Aorta (tissue), 5 donors: Measurements from ENCODE around the gene SYNDIG1. TPM values are rescaled to one million over a fixed set of nuclear protein-coding genes. Genes with fewer than 3 reads are reported as not detected.
A peak's percentile ranks its signal among the peaks of the same experiment; 100 is the strongest.

ENCODE experiments used
- ATAC-seq: fragments of 200-7000 bp; cut with Tn5 transposase; one replicate; pipeline ENCODE4 v1.9.1; 2022; ENCODE audit warnings: moderate library complexity; ENCODE audit not compliant: low FRiP score
- DNase-seq, 2 donors: peaks; one replicate each; pipeline ENCODE4 v3.0.0-alpha.2; 2020
- H3K27ac ChIP-seq, 2 donors: one replicate each; pipeline ENCODE4 v1.5.1; 2013; ENCODE audit warnings: low read length in 2 of 2, mild to moderate bottlenecking in 2 of 2, moderate library complexity in 2 of 2, control low read depth in 1 of 2, inconsistent platforms in 1 of 2, low read depth in 1 of 2
- H3K27me3 ChIP-seq, 2 donors: one replicate each; pipeline ENCODE4 v1.6.1; 2013; ENCODE audit warnings: control low read depth in 1 of 2, low read length in 1 of 2, mild to moderate bottlenecking in 1 of 2, moderate library complexity in 1 of 2; ENCODE audit not compliant: insufficient read depth in 2 of 2, control insufficient read depth in 1 of 2
- H3K36me3 ChIP-seq, 2 donors: one replicate each; pipeline ENCODE4 v1.6.1; 2013; ENCODE audit warnings: control low read depth in 1 of 2, low read length in 1 of 2, mild to moderate bottlenecking in 1 of 2; ENCODE audit not compliant: insufficient read depth in 2 of 2, control insufficient read depth in 1 of 2
- H3K4me1 ChIP-seq, 2 donors: one replicate each; pipeline ENCODE4 v1.6.1; 2013; ENCODE audit warnings: low read length in 2 of 2, control low read depth in 1 of 2, mild to moderate bottlenecking in 1 of 2, moderate library complexity in 1 of 2; ENCODE audit not compliant: insufficient read depth in 2 of 2, control insufficient read depth in 1 of 2
- H3K4me3 ChIP-seq, 2 donors: one replicate each; pipeline ENCODE4 v1.5.1; 2013; ENCODE audit warnings: low read length in 2 of 2, control low read depth in 1 of 2, mild to moderate bottlenecking in 1 of 2
- H3K9me3 ChIP-seq: one replicate; pipeline ENCODE4 v1.6.1; 2013; ENCODE audit warnings: mild to moderate bottlenecking, low read length; ENCODE audit not compliant: control insufficient read depth
- WGBS, 2 donors: extraction: QIAGEN DNeasy Blood & Tissue Kit; methylation state at CpG; one replicate each; pipeline ENCODE4 v1.1.7; 2013; 5-methylcytosine and 5-hydroxymethylcytosine counted together
- intact Hi-C, 2 donors: fragments of 100-400 bp; cut with DNase I; formaldehyde crosslinking; loops; one replicate each; pipeline versions ENCODE4 v1.14.2 to v1.15.0; 2022
- polyA plus RNA-seq, 2 donors: library from polyadenylated mRNA; stranded (reverse); fragments of 200-250 nt; gene quantifications; one replicate each; pipeline ENCODE4 v1.2.3, GENCODE V29; 2013
- total RNA-seq, 2 donors: library from RNA; stranded (reverse); fragmentation: NEBNext Ultra II Directional; extraction: Animal tissue kit (Norgen Biotek cat#: 25700); gene quantifications; one replicate each; pipeline ENCODE4 v1.2.1, GENCODE V29; 2021
- donor health status: healthy with polysubstance abuse.
- donor health status: Bipolar disorder and iron deficiency.
- donor health status: DM: no; HTN: no; CAD: no.
- donor health status: DM: no; HTN: no; CAD: no.
- donor health status: DM: yes; HTN: yes; CAD: no.

Gene SYNDIG1
- total and polyA plus RNA-seq, 4 donors = 1.2 to 6.2 (median 2.9) TPM

DNA sequence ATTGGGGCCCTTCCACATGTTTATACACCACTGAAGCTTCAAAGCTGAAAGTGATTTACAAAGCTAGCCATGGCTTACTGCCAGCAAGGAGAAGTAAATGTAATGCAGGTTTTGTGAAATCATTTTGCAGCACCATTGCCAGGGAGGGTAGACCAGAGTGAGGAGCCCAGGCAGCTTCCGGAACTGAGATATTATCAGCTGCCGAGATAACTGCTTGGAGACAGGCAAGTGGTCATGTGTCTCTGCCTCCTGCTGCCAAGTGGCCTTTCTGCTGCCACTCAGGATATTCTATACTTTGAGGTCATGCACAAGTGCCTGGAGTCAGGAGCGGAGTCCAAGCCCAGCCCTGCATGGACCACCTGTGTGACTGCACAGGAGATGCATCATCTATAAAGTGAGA lies 160.2 kb downstream of the SYNDIG1 start:
- DNase-seq (no peak), ATAC-seq (no peak)
- Histone ChIP-seq H3K27me3 (no peaks in the 10 kb centered on the region), H3K4me3 (no peak overlapping the region), H3K4me1 (no peaks in the 10 kb centered on the region), H3K36me3 (no peaks in the 10 kb centered on the region), H3K9me3 (no peaks in the 10 kb centered on the region), H3K27ac (no peak overlapping the region)
- intact Hi-C loops = no loop called here
- 91 to 95% methylated on average over 3 of the region's 3 CpGs for WGBS, 2 donors

DNA sequence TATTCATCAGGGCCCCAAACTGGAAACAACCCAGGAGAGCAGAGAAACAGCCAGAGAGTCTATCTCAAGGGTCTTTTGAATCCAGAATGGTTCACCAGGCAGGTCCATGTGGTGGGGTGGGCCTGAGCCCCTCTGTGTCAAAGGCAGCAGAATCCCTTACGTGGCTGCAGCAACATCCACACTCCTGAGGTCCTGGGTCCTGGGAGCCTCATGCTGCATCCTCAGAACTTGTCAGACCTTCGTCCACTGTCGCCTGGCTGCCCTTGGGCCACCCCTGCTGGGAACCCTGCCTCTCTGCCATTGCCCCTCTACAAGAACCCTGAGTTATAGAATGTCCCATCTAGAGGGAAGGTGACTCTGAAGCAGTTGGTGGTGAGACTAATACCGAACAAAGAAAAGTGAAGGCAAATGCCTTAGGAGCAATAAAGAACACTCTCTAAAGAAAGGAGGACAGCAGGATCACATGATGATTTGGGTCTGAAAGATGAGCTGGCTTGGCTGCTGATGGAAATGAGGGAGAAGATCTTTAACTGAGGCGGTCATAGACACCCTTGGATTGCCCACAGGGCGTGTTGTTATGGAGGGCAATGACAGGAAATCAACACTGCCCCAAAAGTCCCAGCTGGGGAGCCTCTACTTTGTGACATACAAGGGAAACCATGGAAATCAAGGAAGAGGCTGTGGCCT lies 161.2 kb downstream of the SYNDIG1 start:
- no peaks in the 10 kb centered on the region for H3K36me3 ChIP-seq
- no peaks in the 10 kb centered on the region for H3K27me3 ChIP-seq
- no peak for ATAC-seq
- no peaks in the 10 kb centered on the region for H3K4me1 ChIP-seq
- no peak overlapping the region for H3K27ac ChIP-seq
- intact Hi-C loops = no loop called here
- no peaks in the 10 kb centered on the region for H3K9me3 ChIP-seq
- WGBS, 2 donors = 90 to 98% methylated on average over 6 of the region's 6 CpGs
- no peak overlapping the region for H3K4me3 ChIP-seq
- no peak for DNase-seq

DNA sequence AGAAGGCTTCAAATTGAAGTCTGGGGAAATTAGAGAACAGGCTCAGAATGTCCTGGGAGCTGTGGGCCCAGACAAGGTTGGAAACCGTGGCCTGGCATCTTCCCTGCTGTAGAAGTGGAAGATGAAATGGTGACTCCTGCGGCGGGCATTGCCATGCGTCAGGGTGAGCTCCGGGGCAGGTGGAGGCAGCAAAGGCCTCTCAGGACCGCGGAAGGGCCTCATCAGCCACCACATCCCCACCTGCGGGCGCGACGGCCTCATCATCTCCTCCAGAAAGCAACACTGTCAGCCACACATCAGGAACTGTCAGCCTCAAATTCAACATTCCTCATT lies 161.7 kb downstream of the SYNDIG1 start:
- WGBS, 2 donors = 92 to 99% methylated on average over 10 to 11 of the region's 11 CpGs
- no peak overlapping the region for H3K27ac ChIP-seq
- no peaks in the 10 kb centered on the region for H3K9me3 ChIP-seq
- DNase-seq (no peak), ATAC-seq (no peak)
- H3K4me3 ChIP-seq = no peak overlapping the region
- H3K27me3 ChIP-seq = no peaks in the 10 kb centered on the region
- H3K4me1 ChIP-seq = no peaks in the 10 kb centered on the region
- no peaks in the 10 kb centered on the region for H3K36me3 ChIP-seq
- intact Hi-C loops = no loop called here

DNA sequence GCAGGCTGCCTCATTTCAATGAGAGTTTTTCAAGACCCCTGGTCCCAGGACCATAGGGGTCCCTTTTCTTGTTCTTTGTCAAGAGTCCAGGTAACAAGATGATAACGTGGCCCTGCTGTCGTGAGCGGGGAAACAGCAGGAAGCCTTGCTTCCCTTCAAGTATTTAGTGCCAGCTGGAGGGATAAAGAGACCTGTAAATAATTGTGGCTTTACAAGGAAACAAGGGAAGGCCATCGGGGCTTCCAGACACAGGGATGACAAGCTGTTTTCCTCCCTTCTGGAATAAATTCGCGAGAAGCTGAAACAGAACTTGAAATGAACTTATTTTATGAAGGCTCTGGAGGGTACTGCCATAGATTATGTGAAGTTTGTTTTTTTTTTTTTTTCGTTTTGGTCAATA lies 163.2 kb downstream of the SYNDIG1 start:
- ATAC-seq (no peak), DNase-seq (no peak)
- 86 to 88% methylated on average over 7 of the region's 7 CpGs for WGBS, 2 donors
- Histone ChIP-seq H3K4me3 (no peak overlapping the region), H3K27ac (no peak overlapping the region), H3K9me3 (no peaks in the 10 kb centered on the region), H3K4me1 (no peaks in the 10 kb centered on the region), H3K36me3 (no peaks in the 10 kb centered on the region), H3K27me3 (no peaks in the 10 kb centered on the region)
- intact Hi-C loops = no loop called here

DNA sequence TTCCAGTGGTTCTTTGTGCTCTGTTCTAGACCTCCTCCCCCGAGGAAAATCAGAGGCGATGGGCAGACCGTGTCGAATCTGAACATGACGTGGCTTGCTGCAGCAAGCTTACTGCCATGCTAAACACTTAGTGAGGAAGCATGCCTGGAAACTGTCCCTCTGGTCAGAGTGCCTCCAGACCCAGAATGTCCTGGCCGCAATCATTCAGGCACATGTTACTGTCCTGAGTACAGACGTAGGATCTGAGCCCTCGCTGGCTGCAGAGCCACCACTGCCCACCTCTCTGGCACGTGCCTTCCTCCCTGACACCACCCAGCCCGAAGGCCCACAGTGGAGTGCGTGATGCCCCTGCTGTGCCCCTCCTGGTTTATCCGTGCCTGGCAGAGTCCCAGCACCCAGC lies 163.6 kb downstream of the SYNDIG1 start:
- WGBS, 2 donors = 90% methylated on average over 12 of the region's 12 CpGs
- H3K27ac ChIP-seq = no peak overlapping the region
- ATAC-seq = no peak
- H3K4me3 ChIP-seq = no peak overlapping the region
- H3K9me3 ChIP-seq = no peaks in the 10 kb centered on the region
- no peaks in the 10 kb centered on the region for H3K4me1 ChIP-seq
- intact Hi-C loops = no loop called here
- H3K36me3 ChIP-seq = no peaks in the 10 kb centered on the region
- no peak for DNase-seq
- H3K27me3 ChIP-seq = no peaks in the 10 kb centered on the region

DNA sequence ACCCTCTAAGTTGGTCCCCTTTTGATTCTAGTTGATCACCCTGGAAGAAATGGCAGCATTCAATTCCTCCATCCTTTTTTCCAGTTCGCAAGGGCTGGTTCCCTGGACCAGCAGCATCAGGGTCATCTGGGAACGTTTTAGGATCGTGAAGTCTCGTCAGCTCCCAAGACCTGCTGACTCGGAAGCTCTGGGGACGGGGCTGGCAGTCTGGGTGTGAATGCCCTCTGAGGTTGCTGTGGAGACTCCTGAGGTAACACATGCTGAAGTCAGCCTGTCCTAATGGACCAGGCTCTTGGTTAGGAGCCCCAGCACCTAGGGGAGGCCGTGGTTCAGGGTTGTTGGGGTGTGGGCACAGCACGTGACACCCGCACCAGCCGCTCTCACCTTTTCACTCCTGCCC lies 164.1 kb downstream of the SYNDIG1 start:
- WGBS, 2 donors = 89 to 94% methylated on average over 10 of the region's 10 CpGs
- Histone ChIP-seq H3K4me3 (no peak overlapping the region), H3K27ac (no peak overlapping the region), H3K4me1 (no peaks in the 10 kb centered on the region), H3K36me3 (no peaks in the 10 kb centered on the region), H3K27me3 (no peaks in the 10 kb centered on the region), H3K9me3 (no peaks in the 10 kb centered on the region)
- DNase-seq (no peak), ATAC-seq (no peak)
- intact Hi-C loops = no loop called here

DNA sequence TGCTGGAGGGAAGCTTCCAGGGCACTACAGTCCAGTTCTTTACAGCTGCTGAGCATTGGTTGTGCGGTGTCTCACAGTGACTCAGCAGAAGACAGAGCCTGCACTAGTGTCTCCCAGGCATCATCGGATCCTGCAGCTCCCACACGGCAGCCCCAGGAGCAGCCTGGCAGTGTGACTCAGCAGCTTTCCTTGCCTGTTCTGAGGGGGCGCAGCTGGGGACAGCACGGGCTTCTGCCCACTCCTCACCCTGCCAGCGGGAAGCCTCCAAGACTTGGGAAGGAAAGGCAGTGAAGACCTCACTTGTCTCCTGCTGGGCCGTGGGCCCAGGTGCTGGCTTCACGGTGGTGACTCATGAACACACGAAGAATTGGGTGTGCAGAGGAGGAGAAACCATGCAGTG lies 165.4 kb downstream of the SYNDIG1 start:
- Histone ChIP-seq H3K4me1 (no peaks in the 10 kb centered on the region), H3K27ac (no peak overlapping the region), H3K4me3 (no peak overlapping the region), H3K27me3 (no peaks in the 10 kb centered on the region), H3K36me3 (no peaks in the 10 kb centered on the region), H3K9me3 (no peaks in the 10 kb centered on the region)
- 76 to 78% methylated on average over 9 of the region's 9 CpGs for WGBS, 2 donors
- ATAC-seq (peak; percentile 55), DNase-seq (no peak)
- intact Hi-C loops = no loop called here

DNA sequence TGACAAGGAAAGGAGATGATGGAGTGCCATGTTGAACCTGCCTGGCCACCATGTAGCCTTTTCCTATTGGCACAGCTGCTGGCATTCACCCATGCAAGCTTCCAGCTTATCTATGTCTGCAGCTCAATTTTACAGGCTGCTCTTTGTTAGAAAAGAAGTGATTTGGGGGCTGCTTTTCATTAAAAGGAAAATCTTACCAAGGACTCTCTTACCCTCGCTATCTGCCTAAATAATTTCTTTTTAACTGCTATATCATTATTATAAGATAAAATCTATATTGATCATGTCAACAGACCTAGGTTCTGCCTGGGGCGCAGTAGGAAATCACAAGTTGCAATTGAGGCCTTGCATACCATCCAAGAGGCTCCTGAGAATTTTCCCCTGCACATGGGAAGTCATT lies 167.2 kb downstream of the SYNDIG1 start:
- no peaks in the 10 kb centered on the region for H3K4me1 ChIP-seq
- intact Hi-C loops = no loop called here
- DNase-seq (no peak), ATAC-seq (no peak)
- H3K36me3 ChIP-seq = no peaks in the 10 kb centered on the region
- WGBS, 2 donors = 92 to 96% methylated on average over 2 of the region's 2 CpGs
- no peaks in the 10 kb centered on the region for H3K9me3 ChIP-seq
- no peak overlapping the region for H3K27ac ChIP-seq
- H3K4me3 ChIP-seq = no peak overlapping the region
- no peaks in the 10 kb centered on the region for H3K27me3 ChIP-seq

DNA sequence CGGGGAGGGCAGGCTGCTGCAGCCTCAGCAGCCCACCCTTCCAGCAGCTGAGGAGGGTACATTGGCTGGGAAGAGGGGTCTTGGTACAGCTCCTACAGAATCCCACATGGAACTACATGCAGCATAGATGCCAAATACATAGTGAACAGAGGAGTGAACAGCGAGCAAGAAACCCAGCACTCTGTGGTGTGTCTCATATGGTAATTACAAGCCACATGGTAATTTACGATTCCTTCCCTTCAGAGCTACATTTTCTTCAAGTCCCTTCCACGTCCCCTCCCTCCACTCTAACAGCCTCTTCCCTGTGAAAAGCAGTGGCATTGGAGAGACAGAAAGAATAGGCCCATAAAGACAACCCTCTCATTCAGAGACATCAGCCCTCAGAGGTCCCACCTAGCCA lies 167.7 kb downstream of the SYNDIG1 start:
- intact Hi-C loops = no loop called here
- DNase-seq = no peak
- Histone ChIP-seq H3K36me3 (no peaks in the 10 kb centered on the region), H3K27ac (no peak overlapping the region), H3K9me3 (no peaks in the 10 kb centered on the region), H3K4me3 (no peak overlapping the region), H3K4me1 (no peaks in the 10 kb centered on the region), H3K27me3 (no peaks in the 10 kb centered on the region)
- WGBS, 2 donors = 91 to 95% methylated on average over 4 of the region's 4 CpGs
- ATAC-seq = no peak
